ENCODE data around the gene GP1BB. TPM values are rescaled to one million over a fixed set of nuclear protein-coding genes. Genes with fewer than 3 reads are reported as not detected.
A peak's percentile ranks its signal among the peaks of the same experiment; 100 is the strongest.

Gene GP1BB
- total RNA-seq, 1 donor from 2014 or later: 4.6 TPM

- Mint-ChIP-seq H3K4me3 (peak within 1 kb of the TSS; percentile 81), H3K9me3 (no peaks in the 10 kb centered on the region), H3K27ac (ENCODE audit: unreplicated experiment) (no peak within 1 kb of the TSS), H3K36me3 (ENCODE audit: low read depth) (peaks cover 3% of the 10 kb centered on the region), H3K4me1 (peaks cover 5% of the 10 kb centered on the region), H3K27me3 (ENCODE audit: low read depth) (peaks cover 24% of the 10 kb centered on the region)
- no peak for DNase-seq (ENCODE audit: low read depth, low spot score)
- TF ChIP-seq CTCF (conservative IDR thresholded peaks at IDR 0.05): no peak
These were observed 8.8 kb upstream of the GP1BB start, which contains the start of gene SEPTIN5 for GRCh38 chr22:19714312-19715187. Gene SEPTIN5, plus strand, starts transcription at chr22:19714503. Its CDS starts 86 bp downstream, at chr22:19714589.

DNA sequence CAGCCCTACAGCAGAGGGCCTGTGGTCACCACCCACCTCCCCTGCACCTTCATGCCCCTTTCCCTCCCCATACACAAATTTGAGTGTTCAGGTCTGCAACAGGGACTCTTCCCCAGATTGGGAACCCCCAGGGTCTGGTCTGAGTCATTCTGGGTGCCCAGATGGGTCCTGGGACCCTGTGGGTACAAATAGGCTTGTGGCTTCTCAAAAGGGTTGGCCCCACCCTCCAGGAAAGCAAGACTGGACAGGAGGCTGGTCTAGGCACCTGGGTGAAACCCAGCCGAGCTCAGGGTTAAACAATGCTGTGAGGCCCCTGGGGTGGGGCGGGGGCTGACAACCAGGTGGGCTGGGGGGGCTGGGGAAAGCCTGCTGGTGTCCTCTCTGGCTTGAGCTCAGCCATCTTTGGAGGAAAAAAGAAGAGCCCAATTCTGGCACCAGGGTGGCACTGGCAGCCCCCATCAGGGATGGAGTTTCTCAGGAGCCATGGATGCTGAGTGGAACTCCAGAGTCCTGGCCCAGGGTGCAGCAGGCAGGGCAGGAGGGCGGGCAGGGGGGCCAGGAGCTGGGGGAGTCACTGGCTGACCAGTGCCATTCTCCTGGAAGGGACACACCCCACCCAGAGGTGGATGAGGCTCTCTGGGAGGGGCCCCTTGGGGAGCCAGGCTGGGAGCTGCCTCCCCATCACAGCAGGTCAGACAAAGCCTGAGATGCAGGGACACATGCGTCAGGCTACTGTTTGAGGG lies 8.0 kb upstream of the GP1BB start:
- peaks cover 9% of the 10 kb centered on the region for H3K36me3 Mint-ChIP-seq (ENCODE audit: low read depth)
- peak overlapping the region; percentile 78 for H3K4me3 Mint-ChIP-seq
- no peak overlapping the region for H3K27ac Mint-ChIP-seq (ENCODE audit: unreplicated experiment)
- no peak for TF ChIP-seq CTCF (conservative IDR thresholded peaks at IDR 0.05)
- no peaks in the 10 kb centered on the region for H3K9me3 Mint-ChIP-seq
- DNase-seq (ENCODE audit: low read depth, low spot score): no peak
- H3K4me1 Mint-ChIP-seq: peaks cover 3% of the 10 kb centered on the region
- H3K27me3 Mint-ChIP-seq (ENCODE audit: low read depth): peaks cover 32% of the 10 kb centered on the region

DNA sequence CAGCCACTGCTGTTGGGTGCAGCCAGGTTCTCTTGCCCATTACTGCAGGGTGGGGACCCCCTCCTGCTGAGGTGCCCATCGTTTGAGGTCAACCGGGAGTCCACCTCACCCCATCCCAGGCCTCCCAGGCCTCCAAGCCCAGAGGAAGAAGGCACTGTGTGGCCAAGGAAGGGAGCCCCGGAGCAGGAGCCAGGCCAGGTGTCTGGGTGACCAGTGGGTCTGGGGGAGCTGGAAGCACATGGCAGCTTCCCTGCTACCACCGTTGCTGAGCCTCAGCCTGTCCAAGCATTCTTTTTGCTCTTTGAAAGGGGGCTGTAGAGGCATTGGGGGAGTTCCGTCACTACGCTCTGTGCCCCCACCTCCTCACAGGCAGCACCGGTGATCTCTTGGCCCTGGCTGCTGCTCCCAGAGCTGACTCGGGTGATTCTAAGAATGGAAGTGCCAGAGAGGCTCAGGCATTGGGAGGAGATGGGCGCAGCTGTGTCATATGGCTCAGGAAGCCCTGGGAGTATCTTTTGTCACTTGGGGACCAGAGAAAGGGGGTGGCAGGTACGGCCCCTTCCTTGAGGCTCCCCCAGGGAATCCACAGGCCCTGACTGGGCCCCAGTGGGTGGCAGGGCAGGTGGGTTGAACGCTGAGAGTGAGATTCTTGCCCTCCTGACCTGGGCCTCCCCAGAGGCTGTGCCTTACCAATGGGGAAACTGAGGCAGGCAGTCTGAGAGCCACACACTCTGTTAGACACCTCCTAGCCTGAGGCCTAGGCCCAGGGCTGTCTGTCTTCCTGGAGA lies 7.1 kb upstream of the GP1BB start:
- Mint-ChIP-seq H3K27ac (ENCODE audit: unreplicated experiment) (no peak overlapping the region), H3K9me3 (no peaks in the 10 kb centered on the region), H3K36me3 (ENCODE audit: low read depth) (peaks cover 13% of the 10 kb centered on the region), H3K27me3 (ENCODE audit: low read depth) (peaks cover 40% of the 10 kb centered on the region), H3K4me1 (peaks cover 3% of the 10 kb centered on the region), H3K4me3 (peak overlapping the region; percentile 47)
- no peak for TF ChIP-seq CTCF (conservative IDR thresholded peaks at IDR 0.05)
- DNase-seq (ENCODE audit: low read depth, low spot score): no peak

- Mint-ChIP-seq H3K4me1 (peaks cover 3% of the 10 kb centered on the region), H3K4me3 (no peak overlapping the region), H3K27ac (ENCODE audit: unreplicated experiment) (no peak overlapping the region), H3K9me3 (no peaks in the 10 kb centered on the region), H3K36me3 (ENCODE audit: low read depth) (peaks cover 13% of the 10 kb centered on the region), H3K27me3 (ENCODE audit: low read depth) (peaks cover 46% of the 10 kb centered on the region)
- DNase-seq (ENCODE audit: low read depth, low spot score): no peak
- TF ChIP-seq CTCF (conservative IDR thresholded peaks at IDR 0.05): no peak
These were observed 6.6 kb upstream of the GP1BB start for GRCh38 chr22:19716829-19717105.

- H3K27ac Mint-ChIP-seq (ENCODE audit: unreplicated experiment): no peak overlapping the region
- peaks cover 13% of the 10 kb centered on the region for H3K36me3 Mint-ChIP-seq (ENCODE audit: low read depth)
- H3K27me3 Mint-ChIP-seq (ENCODE audit: low read depth): peaks cover 45% of the 10 kb centered on the region
- peaks cover 3% of the 10 kb centered on the region for H3K4me1 Mint-ChIP-seq
- DNase-seq (ENCODE audit: low read depth, low spot score): no peak
- no peaks in the 10 kb centered on the region for H3K9me3 Mint-ChIP-seq
- no peak for TF ChIP-seq CTCF (conservative IDR thresholded peaks at IDR 0.05)
- H3K4me3 Mint-ChIP-seq: peak overlapping the region; percentile 83
These were observed 6.2 kb upstream of the GP1BB start for GRCh38 chr22:19717181-19717580.
